ENCODE measurements around the gene NMRAL1.

DNA sequence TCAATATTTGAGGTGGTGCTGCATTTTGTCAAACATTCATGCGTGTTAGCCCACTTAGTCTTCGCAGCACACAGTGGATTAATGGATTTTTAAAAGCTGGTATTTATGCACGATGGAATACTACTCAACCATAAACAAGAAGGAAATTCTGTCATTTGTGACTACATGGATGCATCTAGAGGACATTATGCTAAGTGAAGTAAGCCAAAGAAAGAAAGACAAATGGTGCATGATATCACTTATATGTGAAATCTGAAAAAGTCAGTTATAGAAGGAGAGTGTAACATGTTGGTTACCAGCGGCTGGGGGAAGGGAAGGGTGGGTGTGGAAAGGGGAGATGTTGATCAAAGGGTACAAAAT lies 24.8 kb upstream of the NMRAL1 start:
- TF ChIP-seq, protein P1, sequence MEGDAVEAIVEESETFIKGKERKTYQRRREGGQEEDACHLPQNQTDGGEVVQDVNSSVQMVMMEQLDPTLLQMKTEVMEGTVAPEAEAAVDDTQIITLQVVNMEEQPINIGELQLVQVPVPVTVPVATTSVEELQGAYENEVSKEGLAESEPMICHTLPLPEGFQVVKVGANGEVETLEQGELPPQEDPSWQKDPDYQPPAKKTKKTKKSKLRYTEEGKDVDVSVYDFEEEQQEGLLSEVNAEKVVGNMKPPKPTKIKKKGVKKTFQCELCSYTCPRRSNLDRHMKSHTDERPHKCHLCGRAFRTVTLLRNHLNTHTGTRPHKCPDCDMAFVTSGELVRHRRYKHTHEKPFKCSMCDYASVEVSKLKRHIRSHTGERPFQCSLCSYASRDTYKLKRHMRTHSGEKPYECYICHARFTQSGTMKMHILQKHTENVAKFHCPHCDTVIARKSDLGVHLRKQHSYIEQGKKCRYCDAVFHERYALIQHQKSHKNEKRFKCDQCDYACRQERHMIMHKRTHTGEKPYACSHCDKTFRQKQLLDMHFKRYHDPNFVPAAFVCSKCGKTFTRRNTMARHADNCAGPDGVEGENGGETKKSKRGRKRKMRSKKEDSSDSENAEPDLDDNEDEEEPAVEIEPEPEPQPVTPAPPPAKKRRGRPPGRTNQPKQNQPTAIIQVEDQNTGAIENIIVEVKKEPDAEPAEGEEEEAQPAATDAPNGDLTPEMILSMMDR (IDR thresholded peaks at IDR 0.05; ENCODE audit: poor library complexity, severe bottlenecking): no peak
- TF ChIP-seq SMC3 (conservative IDR thresholded peaks at IDR 0.05; ENCODE audit: poor library complexity) (no peak), RAD21 (conservative IDR thresholded peaks at IDR 0.05) (no peak), EP300 (conservative IDR thresholded peaks at IDR 0.05; ENCODE audit: poor library complexity, severe bottlenecking) (no peak), EZH2 (IDR thresholded peaks at IDR 0.05; ENCODE audit: borderline replicate concordance, insufficient read depth, low read length, poor library complexity, severe bottlenecking) (no peak), TAF1 (IDR thresholded peaks at IDR 0.05; ENCODE audit: low read depth) (no peak), POLR2AphosphoS5 (IDR thresholded peaks at IDR 0.05) (no peak), MXI1 (conservative IDR thresholded peaks at IDR 0.05; ENCODE audit: poor library complexity, severe bottlenecking) (no peak)
- TF ChIP-seq, protein P2, sequence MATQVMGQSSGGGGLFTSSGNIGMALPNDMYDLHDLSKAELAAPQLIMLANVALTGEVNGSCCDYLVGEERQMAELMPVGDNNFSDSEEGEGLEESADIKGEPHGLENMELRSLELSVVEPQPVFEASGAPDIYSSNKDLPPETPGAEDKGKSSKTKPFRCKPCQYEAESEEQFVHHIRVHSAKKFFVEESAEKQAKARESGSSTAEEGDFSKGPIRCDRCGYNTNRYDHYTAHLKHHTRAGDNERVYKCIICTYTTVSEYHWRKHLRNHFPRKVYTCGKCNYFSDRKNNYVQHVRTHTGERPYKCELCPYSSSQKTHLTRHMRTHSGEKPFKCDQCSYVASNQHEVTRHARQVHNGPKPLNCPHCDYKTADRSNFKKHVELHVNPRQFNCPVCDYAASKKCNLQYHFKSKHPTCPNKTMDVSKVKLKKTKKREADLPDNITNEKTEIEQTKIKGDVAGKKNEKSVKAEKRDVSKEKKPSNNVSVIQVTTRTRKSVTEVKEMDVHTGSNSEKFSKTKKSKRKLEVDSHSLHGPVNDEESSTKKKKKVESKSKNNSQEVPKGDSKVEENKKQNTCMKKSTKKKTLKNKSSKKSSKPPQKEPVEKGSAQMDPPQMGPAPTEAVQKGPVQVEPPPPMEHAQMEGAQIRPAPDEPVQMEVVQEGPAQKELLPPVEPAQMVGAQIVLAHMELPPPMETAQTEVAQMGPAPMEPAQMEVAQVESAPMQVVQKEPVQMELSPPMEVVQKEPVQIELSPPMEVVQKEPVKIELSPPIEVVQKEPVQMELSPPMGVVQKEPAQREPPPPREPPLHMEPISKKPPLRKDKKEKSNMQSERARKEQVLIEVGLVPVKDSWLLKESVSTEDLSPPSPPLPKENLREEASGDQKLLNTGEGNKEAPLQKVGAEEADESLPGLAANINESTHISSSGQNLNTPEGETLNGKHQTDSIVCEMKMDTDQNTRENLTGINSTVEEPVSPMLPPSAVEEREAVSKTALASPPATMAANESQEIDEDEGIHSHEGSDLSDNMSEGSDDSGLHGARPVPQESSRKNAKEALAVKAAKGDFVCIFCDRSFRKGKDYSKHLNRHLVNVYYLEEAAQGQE (IDR thresholded peaks at IDR 0.05; ENCODE audit: borderline replicate concordance): no peak
